Measurements from ENCODE around the gene EP400. TPM values are rescaled to one million over a fixed set of nuclear protein-coding genes. Genes with fewer than 3 reads are reported as not detected.

Gene EP400
- total and polyA plus RNA-seq, 2 of the 8 experiments (the other 6 are each of a cell fraction or from before 2014, with no cell fraction given): 13.1 to 69.7 TPM

GRCh38 chr12:131959116-131959515 is 9.4 kb downstream of the EP400 start:
- no peak overlapping the region for H4K5ac ChIP-seq (ENCODE audit: insufficient read length, low read depth, low read length)
- peak overlapping the region; percentile 12; the same call in 1 of the 2 replicates for H2BK5ac ChIP-seq (ENCODE audit: low read depth, low read length)
- no peak overlapping the region for H2BK15ac ChIP-seq (ENCODE audit: low read length)
- TF ChIP-seq RXRA (IDR thresholded peaks at IDR 0.05; ENCODE audit: insufficient read depth, low read depth, low read length): no peak
- peaks cover 2 to 11% (median 6%) of the 10 kb centered on the region in 4 experiments; a peak in 4 of 8 replicates for H3K36me3 ChIP-seq (ENCODE audit: control insufficient read depth in 2 of 4, insufficient read depth in 4 of 4, low read length in 3 of 4)
- POLR2A ChIA-PET (ENCODE audit: partially characterized antibody): interaction anchor here (0.8 to 2.4 kb wide), 4 partner anchors 10 to 58 kb away, joined by 3 to 13 read pairs (median 4); no protein-coding TSS in a partner anchor
- H3K79me1 ChIP-seq (ENCODE audit: low read depth, low read length): peaks cover 17% of the 10 kb centered on the region
- H3K23ac ChIP-seq (ENCODE audit: insufficient read length): no peak overlapping the region
- H3K4me1 ChIP-seq (replicated peaks in 1 of 4; ENCODE audit: control insufficient read depth in 3 of 4, insufficient read depth in 4 of 4, low read length in 3 of 4): peaks cover 0 to 7% (median 0%) of the 10 kb centered on the region in 4 experiments; a peak in 2 of 7 replicates
- H2BK12ac ChIP-seq (ENCODE audit: low read depth, low read length): no peak overlapping the region
- H3K14ac ChIP-seq (ENCODE audit: insufficient read length): no peak overlapping the region
- H2AFZ ChIP-seq (ENCODE audit: low read length): no peak overlapping the region
- DNase-seq (ENCODE audit: low read depth in 1 of 2, low spot score in 2 of 2): no peak
- no peak overlapping the region for H3K4me3 ChIP-seq (ENCODE audit: extremely low read depth in 1 of 4, insufficient read depth in 2 of 4, low read depth in 3 of 4, low read length in 4 of 4)
- H2BK20ac ChIP-seq (ENCODE audit: low read length): no peak overlapping the region
- H3K18ac ChIP-seq (ENCODE audit: extremely low read depth, low read length): no peak overlapping the region
- no peak overlapping the region for H3K4ac ChIP-seq (replicated peaks; ENCODE audit: insufficient read length, low read depth, low read length)
- 92% methylated on average over 4 of the region's 4 CpGs; no CpG with 5 or more reads in 1 of the 2 experiments for WGBS, 2 experiments (ENCODE audit: extremely low coverage in 1 of 2, insufficient coverage in 1 of 2, insufficient read length in 1 of 2, insufficient replicate concordance in 2 of 2, low coverage in 1 of 2, low lambda C conversion rate in 2 of 2, missing lambda C conversion rate in 1 of 2)
- H3K9me3 ChIP-seq (ENCODE audit: insufficient read depth in 2 of 2, low read depth in 1 of 2, low read length in 1 of 2): no peaks in the 10 kb centered on the region
- H4K20me1 ChIP-seq (replicated peaks in 1 of 2; ENCODE audit: control insufficient read depth in 1 of 2, insufficient read depth in 2 of 2, low read length in 2 of 2): peaks cover 11 to 24% of the 10 kb centered on the region in 2 experiments
- CTCF ChIA-PET (ENCODE audit: partially characterized antibody): interaction anchor here (1.1 kb wide), 1 partner anchor 31 kb away, joined by 3 read pairs; no protein-coding TSS in a partner anchor
- H2AK5ac ChIP-seq (ENCODE audit: low read depth, low read length): no peak overlapping the region
- H3K27me3 ChIP-seq (replicated peaks in 1 of 4; ENCODE audit: control insufficient read depth in 3 of 4, extremely low read depth in 1 of 4, insufficient read depth in 3 of 4, low read length in 3 of 4): no peaks in the 10 kb centered on the region
- H3K9ac ChIP-seq (replicated peaks in 1 of 4; ENCODE audit: extremely low read depth in 1 of 4, low read depth in 3 of 4, low read length in 3 of 4): no peak overlapping the region
- H3K23me2 ChIP-seq (ENCODE audit: low read depth, low read length): no peaks in the 10 kb centered on the region
- no peak overlapping the region for H3K4me2 ChIP-seq (ENCODE audit: insufficient read depth in 1 of 2, low read depth in 2 of 2, low read length in 2 of 2)
- no peak for FAIRE-seq
- no peak overlapping the region for H3K27ac ChIP-seq (ENCODE audit: low read depth, low read length)
- no peak overlapping the region for H2BK120ac ChIP-seq (replicated peaks; ENCODE audit: low read depth, low read length)
- H3K56ac ChIP-seq (replicated peaks; ENCODE audit: insufficient read length, low read depth, low read length): no peak overlapping the region
- peaks cover 6 to 85% of the 10 kb centered on the region in 2 experiments for H3K79me2 ChIP-seq (ENCODE audit: control insufficient read depth in 1 of 2, insufficient read depth in 2 of 2, low read length in 2 of 2)
- H4K91ac ChIP-seq (replicated peaks; ENCODE audit: insufficient read length, low read length): no peak overlapping the region
- no peak overlapping the region for H4K8ac ChIP-seq (ENCODE audit: extremely low read depth, insufficient read depth, low read length)

Measured in H1 (cell line).